Psoas muscle (tissue), 8 donors: ENCODE data around the gene SCAMP2. TPM values are rescaled to one million over a fixed set of nuclear protein-coding genes. Genes with fewer than 3 reads are reported as not detected.

ENCODE experiments used
- ATAC-seq, 4 donors: fragments of 200-7000 bp; cut with Tn5 transposase; one replicate each; pipeline ENCODE4 v1.9.1; 2020; ENCODE audit warnings: moderate library complexity in 3 of 4, mild to moderate bottlenecking in 2 of 4
- DNase-seq, 2 donors: peaks; one replicate each; pipeline ENCODE4 v3.0.0-alpha.2; 2020
- H3K27ac ChIP-seq: fragments of 200-600 bp; one replicate; pipeline ENCODE4 v1.8.0; 2022
- H3K27me3 ChIP-seq, 3 donors: fragments of 200-600 bp in 1 of 3; one replicate each; pipeline versions ENCODE4 v1.6.1 to v1.8.0; 2013 to 2022; ENCODE audit warnings: low read length in 2 of 3, mild to moderate bottlenecking in 2 of 3, moderate library complexity in 1 of 3; ENCODE audit not compliant: insufficient read depth in 3 of 3
- H3K36me3 ChIP-seq, 2 donors: fragments of 200-600 bp in 1 of 2; one replicate each; pipeline versions ENCODE4 v1.6.1 to v1.8.0; 2013 to 2022; ENCODE audit warnings: low read depth in 1 of 2, mild to moderate bottlenecking in 1 of 2, moderate library complexity in 1 of 2; ENCODE audit not compliant: insufficient read depth in 1 of 2
- H3K4me1 ChIP-seq: fragments of 200-600 bp; one replicate; pipeline ENCODE4 v1.8.0; 2022
- H3K4me3 ChIP-seq: fragments of 200-600 bp; one replicate; pipeline ENCODE4 v1.8.0; 2022; ENCODE audit warnings: mild to moderate bottlenecking
- H3K9me3 ChIP-seq: fragments of 200-600 bp; one replicate; pipeline ENCODE4 v1.8.0; 2022
- WGBS, 3 donors: extraction: QIAGEN DNeasy Blood & Tissue Kit; methylation state at CpG; one replicate each; pipeline versions ENCODE4 v1.1.6 to v1.1.7; 2013; 5-methylcytosine and 5-hydroxymethylcytosine counted together
- intact Hi-C, 2 donors: fragments of 100-400 bp; cut with DNase I; formaldehyde crosslinking; loops; one replicate each; pipeline versions ENCODE4 v1.11.0 to v1.14.2; 2022
- polyA plus RNA-seq, 3 donors: library from polyadenylated mRNA; stranded (reverse); fragments of 200-250 nt; gene quantifications; one replicate each; pipeline ENCODE4 v1.2.3, GENCODE V29; 2013
- total RNA-seq, 4 donors: library from RNA; stranded (reverse); fragmentation: NEBNext Ultra II Directional in 2 of 4; extraction: Animal tissue kit (Norgen Biotek cat#: 25700) in 2 of 4; gene quantifications; one replicate each; pipeline versions ENCODE4 v1.2.1 to v1.2.4, GENCODE V29; 2021 to 2023
- TF ChIP-seq, protein P1 (sequence below): fragments of 200-600 bp; IDR thresholded peaks from one replicate; pipeline ENCODE4 v1.8.0; 2022; ENCODE audit warnings: antibody characterized with exemption
- donor health status: healthy with polysubstance abuse.
- donor health status: DM: no; HTN: no; CAD: no; lungs with moderate emphysema.
- donor health status: Bipolar disorder and iron deficiency.
- donor health status: healthy.
- donor health status: DM: yes; HTN: yes; CAD: no.
- donor health status: DM: no; HTN: no; CAD: no.
- donor health status: DM: no; HTN: no; CAD: no.
- donor health status: DM: yes; HTN: yes; CAD: no.

SCAMP2 gene
- total and polyA plus RNA-seq, 7 donors, result 32.1 to 73.6 (median 48.6) TPM

DNA sequence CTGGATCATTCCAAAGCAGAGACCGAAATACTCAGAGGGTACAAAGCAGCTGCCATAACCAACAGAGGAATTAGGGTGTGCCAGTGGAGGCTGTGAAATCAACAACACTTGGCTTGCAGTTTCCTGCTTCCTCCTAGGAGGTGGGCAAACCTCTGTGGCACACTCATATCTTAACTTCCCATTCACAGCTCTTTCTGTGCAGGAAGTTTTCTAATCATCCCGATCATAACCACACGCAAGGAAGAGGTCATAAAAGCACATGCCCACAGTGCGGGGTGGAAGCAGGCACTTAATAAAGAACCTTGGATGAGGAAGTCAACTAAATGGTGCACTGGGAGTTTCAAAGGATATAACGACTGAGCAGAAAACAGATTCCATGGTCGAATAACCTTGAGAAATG, 5.1 kb downstream of the SCAMP2 start:
- H3K36me3 ChIP-seq, result peaks cover 0 to 9% of the 10 kb centered on the region in 2 donors
- 49 to 66% (median 57%) methylated on average over 6 of the region's 6 CpGs for WGBS, 3 donors
- TF ChIP-seq, protein P1, sequence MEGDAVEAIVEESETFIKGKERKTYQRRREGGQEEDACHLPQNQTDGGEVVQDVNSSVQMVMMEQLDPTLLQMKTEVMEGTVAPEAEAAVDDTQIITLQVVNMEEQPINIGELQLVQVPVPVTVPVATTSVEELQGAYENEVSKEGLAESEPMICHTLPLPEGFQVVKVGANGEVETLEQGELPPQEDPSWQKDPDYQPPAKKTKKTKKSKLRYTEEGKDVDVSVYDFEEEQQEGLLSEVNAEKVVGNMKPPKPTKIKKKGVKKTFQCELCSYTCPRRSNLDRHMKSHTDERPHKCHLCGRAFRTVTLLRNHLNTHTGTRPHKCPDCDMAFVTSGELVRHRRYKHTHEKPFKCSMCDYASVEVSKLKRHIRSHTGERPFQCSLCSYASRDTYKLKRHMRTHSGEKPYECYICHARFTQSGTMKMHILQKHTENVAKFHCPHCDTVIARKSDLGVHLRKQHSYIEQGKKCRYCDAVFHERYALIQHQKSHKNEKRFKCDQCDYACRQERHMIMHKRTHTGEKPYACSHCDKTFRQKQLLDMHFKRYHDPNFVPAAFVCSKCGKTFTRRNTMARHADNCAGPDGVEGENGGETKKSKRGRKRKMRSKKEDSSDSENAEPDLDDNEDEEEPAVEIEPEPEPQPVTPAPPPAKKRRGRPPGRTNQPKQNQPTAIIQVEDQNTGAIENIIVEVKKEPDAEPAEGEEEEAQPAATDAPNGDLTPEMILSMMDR, result no peak
- no peaks in the 10 kb centered on the region for H3K27me3 ChIP-seq
- H3K4me1 ChIP-seq, result peaks cover 70% of the 10 kb centered on the region
- no peaks in the 10 kb centered on the region for H3K9me3 ChIP-seq
- DNase-seq (no peak), ATAC-seq (no peak)
- intact Hi-C loops, result no loop called here
- H3K4me3 ChIP-seq, result no peak overlapping the region
- peak overlapping the region; percentile 77 for H3K27ac ChIP-seq

DNA sequence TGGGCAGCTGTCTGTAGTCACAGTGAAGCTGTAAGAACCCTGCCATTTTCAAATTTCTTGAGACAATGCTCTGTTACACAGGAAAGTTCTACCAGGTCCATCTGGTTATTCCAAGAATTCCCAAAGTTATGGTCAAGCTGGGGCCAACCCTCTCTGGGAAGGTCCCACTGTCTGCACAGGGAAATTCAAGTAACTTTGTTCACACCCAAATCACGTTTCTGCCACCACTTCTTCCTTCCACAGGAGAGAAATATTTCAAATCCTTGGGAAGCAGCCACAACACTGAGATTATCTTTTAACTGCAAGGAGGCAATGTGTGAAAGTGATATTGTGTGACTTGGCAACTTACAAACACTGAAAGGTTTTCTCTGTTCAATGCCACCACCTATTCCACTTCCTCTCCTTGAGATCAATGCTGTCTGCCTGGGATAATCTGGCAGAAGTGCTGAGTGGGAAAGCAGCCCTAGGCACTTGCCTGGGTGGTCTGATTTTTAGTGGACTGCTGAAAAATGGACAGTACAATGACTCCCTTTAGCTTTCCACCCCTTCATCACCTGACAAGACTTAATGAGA, 5.6 kb downstream of the SCAMP2 start:
- 14 to 21% (median 17%) methylated on average over 1 of the region's 1 CpG for WGBS, 3 donors
- Histone ChIP-seq H3K27ac (peak overlapping the region; percentile 77), H3K27me3 (no peaks in the 10 kb centered on the region), H3K9me3 (no peaks in the 10 kb centered on the region), H3K36me3 (peaks cover 0 to 9% of the 10 kb centered on the region in 2 donors), H3K4me3 (no peak overlapping the region), H3K4me1 (peaks cover 70% of the 10 kb centered on the region)
- ATAC-seq (no peak), DNase-seq (no peak)
- TF ChIP-seq, protein P1, result no peak
- intact Hi-C loops, result no loop called here

DNA sequence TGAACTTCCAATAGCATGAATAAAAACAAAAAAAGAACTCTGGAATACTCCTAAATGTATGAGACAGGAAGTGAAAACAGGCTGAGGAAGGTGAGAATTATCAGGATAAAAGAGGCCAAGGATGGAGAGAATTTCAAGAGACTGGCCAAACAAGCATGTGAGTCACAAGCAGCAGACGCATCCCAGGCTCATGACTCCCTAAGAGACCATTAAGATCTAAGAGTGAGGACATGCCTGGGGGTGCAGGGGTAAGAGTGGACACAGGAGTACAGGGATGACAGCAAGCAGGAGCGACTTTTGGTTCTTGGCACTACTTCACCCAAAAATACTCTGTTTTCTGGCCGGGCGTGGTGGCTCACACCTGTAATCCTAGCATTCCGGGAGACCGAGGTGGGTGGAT, 7.1 kb downstream of the SCAMP2 start:
- no peak for DNase-seq
- Histone ChIP-seq H3K4me3 (no peak overlapping the region), H3K4me1 (peaks cover 58% of the 10 kb centered on the region), H3K36me3 (peaks cover 0 to 9% of the 10 kb centered on the region in 2 donors), H3K9me3 (no peaks in the 10 kb centered on the region), H3K27me3 (no peaks in the 10 kb centered on the region), H3K27ac (peak overlapping the region; percentile 25)
- 71 to 88% (median 74%) methylated on average over 6 of the region's 6 CpGs for WGBS, 3 donors
- ATAC-seq, result peak in 2 of 4 donors; percentile 23 to 41
- TF ChIP-seq, protein P1, result no peak
- intact Hi-C loops, result no loop called here

DNA sequence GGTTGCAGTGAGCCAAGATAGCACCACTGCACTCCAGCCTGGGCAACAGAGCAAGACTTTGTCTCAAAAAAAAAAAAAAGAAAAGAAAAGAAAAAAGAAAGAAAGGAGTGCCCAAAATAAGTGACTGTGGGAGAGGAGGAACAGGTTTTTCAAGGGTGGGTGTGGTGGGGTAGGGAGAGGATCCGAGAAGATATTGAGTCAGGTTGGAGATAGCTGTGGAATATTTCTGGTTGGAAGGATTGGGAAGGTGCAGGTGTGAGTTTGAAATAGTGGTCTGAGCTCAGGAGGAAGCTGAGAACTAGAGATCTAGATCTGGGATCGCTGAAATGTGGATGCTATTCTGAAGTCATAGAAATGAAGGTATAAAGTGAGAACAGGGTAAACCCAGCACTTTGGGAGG, 7.8 kb downstream of the SCAMP2 start:
- 89 to 95% (median 92%) methylated on average over 2 of the region's 2 CpGs for WGBS, 3 donors
- intact Hi-C loops, result no loop called here
- Histone ChIP-seq H3K4me3 (no peak overlapping the region), H3K27ac (no peak overlapping the region), H3K4me1 (peaks cover 56% of the 10 kb centered on the region), H3K9me3 (no peaks in the 10 kb centered on the region), H3K36me3 (peaks cover 0 to 5% of the 10 kb centered on the region in 2 donors), H3K27me3 (no peaks in the 10 kb centered on the region)
- TF ChIP-seq, protein P1, result no peak
- no peak for ATAC-seq
- DNase-seq, result no peak

DNA sequence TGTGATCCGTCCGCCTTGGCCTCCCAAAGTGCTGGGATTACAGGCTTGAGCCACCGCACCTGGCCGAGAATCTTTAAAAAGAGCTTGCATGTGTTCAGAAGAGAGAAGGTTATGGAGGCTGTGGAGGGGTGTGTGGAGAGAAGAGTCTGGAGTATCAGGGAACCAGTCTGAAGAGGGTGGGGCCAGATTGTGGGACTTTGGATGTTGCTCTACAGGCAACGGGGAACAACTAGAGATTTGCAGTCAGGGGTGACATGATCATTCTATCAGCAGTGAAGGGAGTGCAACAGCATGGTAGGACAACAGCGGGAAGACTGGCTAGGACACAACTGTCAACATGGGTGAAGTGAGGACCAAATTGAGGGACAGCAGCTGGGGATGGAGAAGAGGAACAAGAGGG, 8.9 kb downstream of the SCAMP2 start:
- intact Hi-C loops, result no loop called here
- Histone ChIP-seq H3K4me1 (peaks cover 55% of the 10 kb centered on the region), H3K27me3 (no peaks in the 10 kb centered on the region), H3K9me3 (no peaks in the 10 kb centered on the region), H3K36me3 (peaks cover 0 to 5% of the 10 kb centered on the region in 2 donors), H3K4me3 (no peak overlapping the region), H3K27ac (no peak overlapping the region)
- ATAC-seq, result no peak
- TF ChIP-seq, protein P1, result no peak
- 78 to 87% (median 81%) methylated on average over 6 of the region's 6 CpGs for WGBS, 3 donors
- DNase-seq, result no peak
